HCT116 (cell line): ENCODE results near the gene TYMS.

ENCODE experiments used
- CTCF ChIP-seq, 3 experiments: fragments of 200-600 bp in 1 of 3; sonication (generic) in 1 of 3; IDR thresholded peaks in 2 of 3; conservative IDR thresholded peaks in 1 of 3; 2 replicates each; pipeline ENCODE4 v1.5.1; 2012 to 2017; ENCODE audit warnings: low read depth in 2 of 3, low read length in 2 of 3, antibody characterized with exemption in 1 of 3, borderline replicate concordance in 1 of 3, control low read depth in 1 of 3, mild to moderate bottlenecking in 1 of 3, mixed read lengths in 1 of 3, mixed run types in 1 of 3, moderate library complexity in 1 of 3; ENCODE audit not compliant: insufficient read depth in 1 of 3
- EZH2 ChIP-seq: fragments of 200-600 bp; sonication (generic); IDR thresholded peaks from 2 replicates; pipeline ENCODE4 v1.6.1; 2017; ENCODE audit warnings: antibody characterized with exemption, mixed run types
- REST ChIP-seq: IDR thresholded peaks from 2 replicates; pipeline ENCODE4 v1.6.1; 2012; ENCODE audit warnings: low read depth

- TF ChIP-seq CTCF (IDR thresholded peaks at IDR 0.05 in 2 of 3, conservative IDR thresholded peaks at IDR 0.05 in 1 of 3; ENCODE audit: borderline replicate concordance in 1 of 3, insufficient read depth in 1 of 3, low read depth in 2 of 3, low read length in 2 of 3) (no peak), EZH2 (no peak), REST (no peak)
These were observed 5.3 kb upstream of the TYMS start for GRCh38 chr18:652131-652530.
